ENCODE data around the gene DNAJC1. TPM values are rescaled to one million over a fixed set of nuclear protein-coding genes. Genes with fewer than 3 reads are reported as not detected.

DNAJC1 gene, protein sequence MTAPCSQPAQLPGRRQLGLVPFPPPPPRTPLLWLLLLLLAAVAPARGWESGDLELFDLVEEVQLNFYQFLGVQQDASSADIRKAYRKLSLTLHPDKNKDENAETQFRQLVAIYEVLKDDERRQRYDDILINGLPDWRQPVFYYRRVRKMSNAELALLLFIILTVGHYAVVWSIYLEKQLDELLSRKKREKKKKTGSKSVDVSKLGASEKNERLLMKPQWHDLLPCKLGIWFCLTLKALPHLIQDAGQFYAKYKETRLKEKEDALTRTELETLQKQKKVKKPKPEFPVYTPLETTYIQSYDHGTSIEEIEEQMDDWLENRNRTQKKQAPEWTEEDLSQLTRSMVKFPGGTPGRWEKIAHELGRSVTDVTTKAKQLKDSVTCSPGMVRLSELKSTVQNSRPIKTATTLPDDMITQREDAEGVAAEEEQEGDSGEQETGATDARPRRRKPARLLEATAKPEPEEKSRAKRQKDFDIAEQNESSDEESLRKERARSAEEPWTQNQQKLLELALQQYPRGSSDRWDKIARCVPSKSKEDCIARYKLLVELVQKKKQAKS
- 18.2 and 27.6 TPM in 2 replicates for total RNA-seq (ENCODE audit: low replicate concordance)
- long read RNA-seq, transcript DNAJC1-202 (12 exons, 2,106 nt): major isoform, 6 of 11 reads
- long read RNA-seq, partial matches to known transcripts: 3 of 11 reads
- long read RNA-seq, other reads (novel, unspliced or antisense): 1 of 11 reads

DNA sequence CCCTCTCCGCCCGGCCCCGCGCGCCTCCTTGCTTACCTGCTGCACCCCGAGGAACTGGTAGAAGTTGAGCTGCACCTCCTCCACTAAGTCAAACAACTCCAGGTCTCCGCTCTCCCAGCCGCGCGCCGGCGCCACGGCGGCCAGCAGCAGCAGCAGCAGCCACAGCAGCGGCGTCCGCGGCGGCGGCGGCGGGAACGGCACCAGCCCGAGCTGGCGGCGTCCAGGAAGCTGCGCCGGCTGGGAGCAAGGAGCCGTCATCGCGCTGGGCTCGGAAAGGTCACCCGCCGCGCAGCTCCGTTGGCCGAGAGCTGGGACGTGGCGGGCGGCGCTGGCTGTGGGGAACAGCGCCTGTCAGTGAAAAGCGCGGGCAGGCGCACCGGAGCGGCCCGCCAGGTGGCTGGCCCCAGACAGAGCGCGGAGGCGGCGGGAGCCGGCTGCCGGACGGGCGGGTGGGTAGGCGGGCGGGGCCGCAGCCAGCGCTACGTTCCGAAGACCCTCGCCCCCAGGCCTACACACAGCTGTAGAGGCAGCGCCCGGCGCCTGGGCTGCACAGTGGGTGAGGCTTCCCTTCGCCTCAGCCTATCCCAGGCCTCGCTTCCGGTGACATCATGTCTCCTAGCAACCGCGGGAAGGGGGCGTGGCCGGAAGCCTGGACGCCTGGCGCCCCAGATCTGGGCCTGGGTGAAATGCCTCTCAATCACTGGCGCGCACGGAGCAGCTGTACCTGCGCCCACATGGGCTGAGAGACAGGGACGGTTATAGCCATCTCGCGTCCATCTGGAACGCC lies at the start of gene DNAJC1:
DNAJC1 (minus strand) TSS at position 554 of the 787 bp plus-strand sequence; CDS start at position 258, 296 bp downstream.
- DNase-seq (ENCODE audit: extremely low spot score, unreplicated experiment): peak; percentile 97
- Mint-ChIP-seq H3K27ac (peak within 1 kb of the TSS; percentile 85), H3K36me3 (peaks cover 7% of the 10 kb centered on the region), H3K4me1 (ENCODE audit: unreplicated experiment) (peaks cover 6% of the 10 kb centered on the region), H3K27me3 (no peaks in the 10 kb centered on the region), H3K4me3 (peak within 1 kb of the TSS; percentile 92), H3K9me3 (no peaks in the 10 kb centered on the region)
- TF ChIP-seq, protein P1, sequence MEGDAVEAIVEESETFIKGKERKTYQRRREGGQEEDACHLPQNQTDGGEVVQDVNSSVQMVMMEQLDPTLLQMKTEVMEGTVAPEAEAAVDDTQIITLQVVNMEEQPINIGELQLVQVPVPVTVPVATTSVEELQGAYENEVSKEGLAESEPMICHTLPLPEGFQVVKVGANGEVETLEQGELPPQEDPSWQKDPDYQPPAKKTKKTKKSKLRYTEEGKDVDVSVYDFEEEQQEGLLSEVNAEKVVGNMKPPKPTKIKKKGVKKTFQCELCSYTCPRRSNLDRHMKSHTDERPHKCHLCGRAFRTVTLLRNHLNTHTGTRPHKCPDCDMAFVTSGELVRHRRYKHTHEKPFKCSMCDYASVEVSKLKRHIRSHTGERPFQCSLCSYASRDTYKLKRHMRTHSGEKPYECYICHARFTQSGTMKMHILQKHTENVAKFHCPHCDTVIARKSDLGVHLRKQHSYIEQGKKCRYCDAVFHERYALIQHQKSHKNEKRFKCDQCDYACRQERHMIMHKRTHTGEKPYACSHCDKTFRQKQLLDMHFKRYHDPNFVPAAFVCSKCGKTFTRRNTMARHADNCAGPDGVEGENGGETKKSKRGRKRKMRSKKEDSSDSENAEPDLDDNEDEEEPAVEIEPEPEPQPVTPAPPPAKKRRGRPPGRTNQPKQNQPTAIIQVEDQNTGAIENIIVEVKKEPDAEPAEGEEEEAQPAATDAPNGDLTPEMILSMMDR (conservative IDR thresholded peaks at IDR 0.05): peak; percentile 39

DNA sequence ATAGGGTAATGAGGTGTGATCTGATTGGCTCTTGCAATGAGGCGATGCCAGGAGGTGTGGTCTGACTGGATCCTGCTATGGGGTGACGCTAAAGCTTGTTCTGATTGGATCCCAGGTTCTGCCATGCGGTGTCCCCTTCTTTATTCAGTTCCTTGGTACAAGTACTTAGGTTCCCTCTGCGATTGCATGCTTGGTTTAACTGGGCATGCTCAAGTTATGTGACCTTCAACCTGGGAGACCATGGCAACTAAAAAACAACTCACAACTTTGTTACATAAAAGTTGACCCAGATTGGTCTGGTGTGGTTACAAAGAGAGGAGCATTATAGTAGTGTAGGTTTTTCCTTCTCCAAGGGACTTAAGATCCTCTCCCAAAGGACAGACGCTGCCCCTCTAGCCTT lies 49.5 kb upstream of the DNAJC1 start:
- no peak overlapping the region for H3K27ac Mint-ChIP-seq
- H3K36me3 Mint-ChIP-seq: no peaks in the 10 kb centered on the region
- H3K4me3 Mint-ChIP-seq: no peak overlapping the region
- peaks cover 5% of the 10 kb centered on the region for H3K9me3 Mint-ChIP-seq
- TF ChIP-seq, protein P1 (conservative IDR thresholded peaks at IDR 0.05): no peak
- H3K4me1 Mint-ChIP-seq (ENCODE audit: unreplicated experiment): peaks cover 6% of the 10 kb centered on the region
- DNase-seq (ENCODE audit: extremely low spot score, unreplicated experiment): no peak
- no peaks in the 10 kb centered on the region for H3K27me3 Mint-ChIP-seq

DNA sequence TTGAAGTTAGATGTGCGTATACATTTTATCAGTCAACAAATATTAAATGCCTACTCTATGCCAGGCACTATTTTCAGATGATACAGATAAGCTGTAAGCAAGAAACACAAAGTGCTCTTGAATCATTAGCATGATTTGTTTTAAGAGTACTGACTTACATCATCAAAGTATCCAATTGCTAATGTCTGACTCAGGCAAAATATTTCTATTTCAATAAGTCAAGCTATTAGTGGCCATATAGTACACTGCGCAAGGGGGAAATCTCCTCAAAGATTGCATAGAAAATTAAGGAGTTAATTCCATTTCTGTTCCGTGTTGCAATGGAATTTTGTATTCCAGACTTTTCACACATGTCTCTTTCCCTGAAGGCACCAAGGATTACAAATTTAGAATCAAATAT lies 46.1 kb upstream of the DNAJC1 start:
- no peak overlapping the region for H3K27ac Mint-ChIP-seq
- DNase-seq (ENCODE audit: extremely low spot score, unreplicated experiment): no peak
- TF ChIP-seq, protein P1 (conservative IDR thresholded peaks at IDR 0.05): no peak
- H3K9me3 Mint-ChIP-seq: no peaks in the 10 kb centered on the region
- no peaks in the 10 kb centered on the region for H3K4me1 Mint-ChIP-seq (ENCODE audit: unreplicated experiment)
- no peaks in the 10 kb centered on the region for H3K36me3 Mint-ChIP-seq
- H3K4me3 Mint-ChIP-seq: no peak overlapping the region
- H3K27me3 Mint-ChIP-seq: no peaks in the 10 kb centered on the region

DNA sequence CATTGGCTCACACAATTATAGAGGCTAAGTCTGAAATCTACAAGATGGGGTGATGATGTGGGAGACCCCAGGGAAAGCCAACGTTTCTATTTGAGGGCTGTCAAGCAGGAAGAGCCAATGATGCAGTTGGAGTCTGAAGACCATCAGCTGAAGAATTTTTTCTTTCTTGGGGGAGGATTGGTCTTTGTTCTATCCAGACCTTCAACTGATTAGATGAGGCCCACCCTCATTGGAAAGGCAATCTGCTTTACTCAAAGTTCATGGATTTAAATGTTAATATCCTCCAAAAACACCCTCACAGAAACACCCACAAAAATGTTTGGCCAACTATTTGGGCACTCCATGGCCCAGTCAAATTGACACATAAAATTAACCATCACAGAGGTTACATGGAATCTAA lies 44.3 kb upstream of the DNAJC1 start:
- H3K36me3 Mint-ChIP-seq: no peaks in the 10 kb centered on the region
- TF ChIP-seq, protein P1 (conservative IDR thresholded peaks at IDR 0.05): no peak
- no peak overlapping the region for H3K27ac Mint-ChIP-seq
- no peak overlapping the region for H3K4me3 Mint-ChIP-seq
- DNase-seq (ENCODE audit: extremely low spot score, unreplicated experiment): no peak
- H3K4me1 Mint-ChIP-seq (ENCODE audit: unreplicated experiment): no peaks in the 10 kb centered on the region
- no peaks in the 10 kb centered on the region for H3K9me3 Mint-ChIP-seq
- no peaks in the 10 kb centered on the region for H3K27me3 Mint-ChIP-seq

DNA sequence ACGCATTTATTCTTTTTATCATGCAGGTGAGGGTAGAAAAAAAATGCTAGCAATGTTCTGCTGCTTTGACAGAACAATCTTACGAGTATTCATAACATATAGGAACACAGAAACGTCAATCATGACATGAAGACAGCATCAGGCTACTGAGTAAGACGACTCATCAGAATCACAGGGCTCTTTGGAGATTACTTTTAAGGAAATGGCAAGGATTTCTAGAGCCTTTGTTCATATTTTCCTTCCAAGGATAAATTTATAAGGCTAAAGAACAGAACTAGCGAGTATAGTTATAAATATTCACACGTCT lies 39.8 kb upstream of the DNAJC1 start:
- Mint-ChIP-seq H3K4me1 (ENCODE audit: unreplicated experiment) (peaks cover 5% of the 10 kb centered on the region), H3K27ac (peak overlapping the region; percentile 38), H3K4me3 (no peak overlapping the region)

More for the DNA sequence above, 39.8 kb upstream of the DNAJC1 start:
- TF ChIP-seq, protein P1 (conservative IDR thresholded peaks at IDR 0.05): no peak
- H3K36me3 Mint-ChIP-seq: no peaks in the 10 kb centered on the region
- H3K9me3 Mint-ChIP-seq: no peaks in the 10 kb centered on the region
- no peak for DNase-seq (ENCODE audit: extremely low spot score, unreplicated experiment)
- no peaks in the 10 kb centered on the region for H3K27me3 Mint-ChIP-seq
